ENCODE data around the gene NUDT5.
"Not testable (repeated sequence)": the region's sequence is repeated elsewhere in the genome, so short reads cannot be mapped to it uniquely, and the experiment has no call there.

GRCh38 chr10:12234687-12235086 lies 39.0 kb upstream of the NUDT5 start:
- not testable (repeated sequence) for TF ChIP-seq TCF4 (CRISPR knock-in tag; IDR thresholded peaks at IDR 0.05; ENCODE audit: borderline replicate concordance); ZNF8 (CRISPR knock-in tag; IDR thresholded peaks at IDR 0.05); ZFP3 (CRISPR knock-in tag; IDR thresholded peaks at IDR 0.05); CSRNP3 (CRISPR knock-in tag; IDR thresholded peaks at IDR 0.05); PATZ1 (CRISPR knock-in tag; IDR thresholded peaks at IDR 0.05; ENCODE audit: borderline replicate concordance); POU6F1 (CRISPR knock-in tag; IDR thresholded peaks at IDR 0.05; ENCODE audit: borderline replicate concordance, low read depth)
